Lung (tissue), 12 donors: ENCODE results near the gene ACSF3. TPM values are rescaled to one million over a fixed set of nuclear protein-coding genes. Genes with fewer than 3 reads are reported as not detected.

ENCODE experiments used
- ATAC-seq: fragments of 200-7000 bp; cut with Tn5 transposase; one replicate; pipeline ENCODE4 v1.9.1; 2020; ENCODE audit warnings: moderate number of reproducible peaks; ENCODE audit not compliant: insufficient read depth, low FRiP score
- DNase-seq, 3 donors: peaks; one replicate each; pipeline ENCODE4 v3.0.0-alpha.2; 2013 to 2017
- H3K27ac ChIP-seq, 2 donors: one replicate each; pipeline ENCODE4 v1.5.1; 2013; ENCODE audit warnings: mild to moderate bottlenecking in 2 of 2, moderate library complexity in 2 of 2, control low read depth in 1 of 2, inconsistent platforms in 1 of 2, low read depth in 1 of 2, low read length in 1 of 2
- H3K27me3 ChIP-seq, 3 donors: one replicate each; pipeline ENCODE4 v1.5.1; 2013; ENCODE audit warnings: low read length in 2 of 3; ENCODE audit not compliant: control insufficient read depth in 3 of 3, insufficient read depth in 3 of 3
- H3K36me3 ChIP-seq, 4 donors: one replicate each; pipeline ENCODE4 v1.5.1; 2013; ENCODE audit warnings: low read length in 4 of 4, mild to moderate bottlenecking in 1 of 4, moderate library complexity in 1 of 4; ENCODE audit not compliant: control insufficient read depth in 4 of 4, insufficient read depth in 4 of 4
- H3K4me1 ChIP-seq, 5 donors: one replicate each; pipeline ENCODE4 v1.5.1; 2013; ENCODE audit warnings: low read length in 5 of 5, mild to moderate bottlenecking in 2 of 5, moderate library complexity in 1 of 5; ENCODE audit not compliant: control insufficient read depth in 5 of 5, insufficient read depth in 5 of 5
- H3K4me3 ChIP-seq: one replicate; pipeline ENCODE4 v1.5.1; 2013; ENCODE audit warnings: mild to moderate bottlenecking, control low read depth, moderate library complexity
- H3K9ac ChIP-seq, 2 donors: one replicate each; pipeline ENCODE4 v1.5.1; 2013; ENCODE audit warnings: low read length in 2 of 2, control low read depth in 1 of 2; ENCODE audit not compliant: insufficient read depth in 1 of 2
- H3K9me3 ChIP-seq, 4 donors: one replicate each; pipeline ENCODE4 v1.5.1; 2013; ENCODE audit warnings: low read length in 3 of 4, mild to moderate bottlenecking in 1 of 4, moderate library complexity in 1 of 4; ENCODE audit not compliant: control insufficient read depth in 4 of 4, insufficient read depth in 3 of 4
- WGBS, 2 donors: extraction: QIAGEN DNeasy Blood & Tissue Kit; methylation state at CpG; one replicate each; pipeline ENCODE4 v1.1.7; 2013; 5-methylcytosine and 5-hydroxymethylcytosine counted together
- polyA plus RNA-seq, 2 donors: library from polyadenylated mRNA; stranded (reverse); fragments of 200-250 nt; gene quantifications; one replicate each; pipeline ENCODE4 v1.2.1, GENCODE V29; 2013
- total RNA-seq, 2 donors: library from RNA; depleted of rRNA in 1 of 2; stranded (reverse); fragments of >200 nt in 1 of 2; gene quantifications; one replicate each; pipeline ENCODE4 v1.2.1, GENCODE V29; 2014 to 2021
- TF ChIP-seq, protein P1 (sequence below): IDR thresholded peaks from 2 replicates; pipeline ENCODE4 v1.5.1; 2012; ENCODE audit warnings: mild to moderate bottlenecking; ENCODE audit errors: control extremely low read depth, extremely low read depth
- donor health status: control.
- donor health status: control.
- donor health status: Bipolar disorder and iron deficiency.
- donor health status: healthy.
- donor health status: DM: yes; HTN: yes; CAD: no.

Gene ACSF3
- total and polyA plus RNA-seq, 4 donors = 17.4 to 33.6 (median 31.2) TPM

DNA sequence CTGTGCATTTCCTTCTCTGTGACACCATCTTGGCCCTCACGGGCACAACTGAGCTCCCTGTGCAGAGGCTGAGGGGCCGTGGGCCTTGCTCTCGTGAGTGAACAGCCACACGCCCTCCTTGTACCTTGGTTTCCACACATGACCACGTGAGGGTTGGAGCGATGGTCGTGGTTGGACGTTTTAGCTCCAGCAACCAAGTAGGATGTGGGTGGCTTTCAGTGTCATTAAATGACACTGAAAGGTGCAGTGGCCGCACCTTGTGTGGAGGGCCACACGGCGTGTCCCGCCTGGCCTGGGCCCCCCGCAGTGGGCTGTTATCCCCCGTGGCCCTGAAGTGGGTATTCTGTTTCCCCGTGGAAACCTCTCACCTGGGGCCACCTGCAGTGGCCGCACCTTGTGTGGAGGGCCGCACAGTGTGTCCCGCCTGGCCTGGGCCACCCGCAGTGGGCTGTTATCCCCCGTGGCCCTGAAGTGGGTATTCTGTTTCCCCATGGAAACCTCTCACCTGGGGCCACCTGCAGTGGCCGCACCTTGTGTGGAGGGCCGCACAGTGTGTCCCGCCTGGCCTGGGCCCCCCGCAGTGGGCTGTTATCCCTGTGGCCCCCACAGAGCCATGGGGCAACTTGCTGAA, 28.2 kb downstream of the ACSF3 start:
- peaks cover 13 to 54% (median 23%) of the 10 kb centered on the region in 4 donors for H3K36me3 ChIP-seq
- 87 to 94% methylated on average over 15 to 24 of the region's 24 CpGs for WGBS, 2 donors
- TF ChIP-seq, protein P1, sequence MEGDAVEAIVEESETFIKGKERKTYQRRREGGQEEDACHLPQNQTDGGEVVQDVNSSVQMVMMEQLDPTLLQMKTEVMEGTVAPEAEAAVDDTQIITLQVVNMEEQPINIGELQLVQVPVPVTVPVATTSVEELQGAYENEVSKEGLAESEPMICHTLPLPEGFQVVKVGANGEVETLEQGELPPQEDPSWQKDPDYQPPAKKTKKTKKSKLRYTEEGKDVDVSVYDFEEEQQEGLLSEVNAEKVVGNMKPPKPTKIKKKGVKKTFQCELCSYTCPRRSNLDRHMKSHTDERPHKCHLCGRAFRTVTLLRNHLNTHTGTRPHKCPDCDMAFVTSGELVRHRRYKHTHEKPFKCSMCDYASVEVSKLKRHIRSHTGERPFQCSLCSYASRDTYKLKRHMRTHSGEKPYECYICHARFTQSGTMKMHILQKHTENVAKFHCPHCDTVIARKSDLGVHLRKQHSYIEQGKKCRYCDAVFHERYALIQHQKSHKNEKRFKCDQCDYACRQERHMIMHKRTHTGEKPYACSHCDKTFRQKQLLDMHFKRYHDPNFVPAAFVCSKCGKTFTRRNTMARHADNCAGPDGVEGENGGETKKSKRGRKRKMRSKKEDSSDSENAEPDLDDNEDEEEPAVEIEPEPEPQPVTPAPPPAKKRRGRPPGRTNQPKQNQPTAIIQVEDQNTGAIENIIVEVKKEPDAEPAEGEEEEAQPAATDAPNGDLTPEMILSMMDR = no peak
- DNase-seq = no peak
- peaks cover 0 to 4% (median 1%) of the 10 kb centered on the region in 4 donors for H3K9me3 ChIP-seq
- peaks cover 0 to 6% (median 0%) of the 10 kb centered on the region in 5 donors for H3K4me1 ChIP-seq
- no peak overlapping the region for H3K27ac ChIP-seq
- ATAC-seq = no peak
- H3K9ac ChIP-seq = no peak overlapping the region
- H3K27me3 ChIP-seq = no peaks in the 10 kb centered on the region
- no peak overlapping the region for H3K4me3 ChIP-seq

GRCh38 chr16:89122322-89122851, 28.7 kb downstream of the ACSF3 start:
- WGBS, 2 donors = 66 to 83% methylated on average over 11 of the region's 11 CpGs
- ATAC-seq (peak; percentile 71), DNase-seq (peak; percentile 13 to 60 (median 43))
- no peak overlapping the region for H3K9ac ChIP-seq
- H3K27me3 ChIP-seq = no peaks in the 10 kb centered on the region
- peak overlapping the region in 1 of 2 donors; percentile 62 for H3K27ac ChIP-seq
- H3K36me3 ChIP-seq = peaks cover 9 to 48% (median 23%) of the 10 kb centered on the region in 4 donors
- H3K9me3 ChIP-seq = peaks cover 0 to 4% (median 1%) of the 10 kb centered on the region in 4 donors
- H3K4me3 ChIP-seq = no peak overlapping the region
- H3K4me1 ChIP-seq = peaks cover 0 to 6% (median 0%) of the 10 kb centered on the region in 5 donors
- TF ChIP-seq, protein P1 = no peak

DNA sequence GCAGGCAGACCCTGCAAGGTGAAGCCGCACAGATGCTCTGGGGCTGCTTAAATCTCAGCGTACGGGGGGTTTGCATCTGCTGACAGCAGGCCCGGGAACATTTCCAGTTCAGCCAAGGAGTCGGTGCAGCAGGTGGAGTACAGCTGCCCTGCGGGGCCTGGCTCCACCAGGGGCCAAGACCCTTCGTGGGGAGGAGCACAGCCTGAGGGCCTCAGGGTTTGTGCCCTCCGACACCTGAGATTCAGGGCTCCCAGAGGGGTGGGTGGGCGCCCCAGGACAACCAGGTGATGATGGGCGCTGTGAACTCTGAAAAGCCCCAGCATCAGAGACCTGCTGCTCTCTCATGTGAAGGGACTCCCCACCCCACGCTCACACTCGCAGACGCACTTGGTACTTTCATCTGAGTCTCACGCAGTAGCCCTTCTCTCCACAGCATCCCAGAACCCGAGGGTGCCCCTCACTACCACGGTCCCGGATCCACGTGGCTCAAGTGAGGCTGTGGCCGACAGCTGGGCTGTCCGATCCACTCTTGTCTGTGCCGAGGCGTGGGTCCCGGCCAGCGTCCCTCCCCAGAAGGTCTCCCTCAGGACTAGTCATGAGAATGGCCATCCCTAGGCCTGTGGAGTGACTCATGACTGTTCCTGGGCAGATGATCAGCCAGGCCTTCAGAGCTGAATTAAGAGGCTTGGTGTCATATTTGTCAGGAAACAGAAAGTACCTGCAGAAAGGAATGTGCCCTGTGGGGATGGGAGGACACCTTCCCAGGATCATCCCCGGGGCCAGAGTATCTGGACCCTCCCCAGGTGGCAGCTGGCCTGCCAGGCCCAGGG, 29.6 kb downstream of the ACSF3 start:
- H3K4me1 ChIP-seq = peaks cover 0 to 6% (median 0%) of the 10 kb centered on the region in 5 donors
- 88 to 92% methylated on average over 25 of the region's 25 CpGs for WGBS, 2 donors
- no peak overlapping the region for H3K4me3 ChIP-seq
- ATAC-seq (no peak), DNase-seq (no peak)
- peaks cover 2 to 41% (median 23%) of the 10 kb centered on the region in 4 donors for H3K36me3 ChIP-seq
- no peaks in the 10 kb centered on the region for H3K27me3 ChIP-seq
- no peak overlapping the region for H3K27ac ChIP-seq
- peaks cover 0 to 4% (median 1%) of the 10 kb centered on the region in 4 donors for H3K9me3 ChIP-seq
- no peak overlapping the region for H3K9ac ChIP-seq
- TF ChIP-seq, protein P1 = no peak
